Measurements from ENCODE around the gene ADAMTS4.

- TF ChIP-seq POLR2A (IDR thresholded peaks at IDR 0.05) (no peak), CTCF (IDR thresholded peaks at IDR 0.05) (no peak)
Observed at GRCh38 chr1:161145832-161146231, 53.0 kb downstream of the ADAMTS4 start.

Data from lower leg skin (tissue), 3 donors.